ENCODE results near the gene ARHGEF3.
A peak's percentile ranks its signal among the peaks of the same experiment; 100 is the strongest.

ARHGEF3 gene

DNA sequence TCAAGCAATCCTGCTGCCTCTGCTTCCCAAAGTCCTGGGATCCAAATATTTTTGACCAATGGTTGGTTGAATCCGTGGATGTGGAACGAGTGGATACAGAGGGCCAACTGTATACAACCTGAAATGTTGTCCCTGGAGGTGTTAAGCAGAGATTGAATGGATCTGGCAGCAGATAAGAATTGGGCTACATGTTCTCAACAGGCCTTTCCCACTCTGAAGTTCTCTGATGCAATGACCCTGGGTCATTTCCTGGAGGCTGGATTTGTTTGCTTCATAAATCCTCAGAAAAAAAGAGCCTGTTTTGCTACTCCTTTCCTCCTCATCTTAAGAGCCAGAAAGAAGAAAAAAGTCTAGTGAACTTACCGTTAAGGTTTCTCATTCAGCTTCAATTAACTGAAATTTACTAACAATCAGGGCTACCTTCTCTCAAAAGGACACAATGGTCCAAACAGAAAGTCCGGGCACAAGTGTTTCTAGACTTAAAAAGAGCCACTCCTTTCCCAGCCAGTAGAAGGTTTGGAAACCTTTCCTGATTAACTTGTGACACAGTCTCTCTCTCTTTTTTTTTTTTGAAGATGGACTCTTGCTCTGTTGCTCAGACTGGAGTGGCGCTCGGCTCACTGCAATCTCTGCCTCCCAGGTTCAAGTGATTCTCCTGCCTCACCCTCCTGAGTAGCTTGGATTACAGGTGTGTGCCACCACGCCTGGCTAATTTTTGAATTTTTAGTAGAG lies 6.5 kb downstream of the ARHGEF3 start:
- no peak for DNase-seq

- no peak for DNase-seq
Observed at GRCh38 chr3:56792193-56792592, 9.6 kb downstream of the ARHGEF3 start.

DNA sequence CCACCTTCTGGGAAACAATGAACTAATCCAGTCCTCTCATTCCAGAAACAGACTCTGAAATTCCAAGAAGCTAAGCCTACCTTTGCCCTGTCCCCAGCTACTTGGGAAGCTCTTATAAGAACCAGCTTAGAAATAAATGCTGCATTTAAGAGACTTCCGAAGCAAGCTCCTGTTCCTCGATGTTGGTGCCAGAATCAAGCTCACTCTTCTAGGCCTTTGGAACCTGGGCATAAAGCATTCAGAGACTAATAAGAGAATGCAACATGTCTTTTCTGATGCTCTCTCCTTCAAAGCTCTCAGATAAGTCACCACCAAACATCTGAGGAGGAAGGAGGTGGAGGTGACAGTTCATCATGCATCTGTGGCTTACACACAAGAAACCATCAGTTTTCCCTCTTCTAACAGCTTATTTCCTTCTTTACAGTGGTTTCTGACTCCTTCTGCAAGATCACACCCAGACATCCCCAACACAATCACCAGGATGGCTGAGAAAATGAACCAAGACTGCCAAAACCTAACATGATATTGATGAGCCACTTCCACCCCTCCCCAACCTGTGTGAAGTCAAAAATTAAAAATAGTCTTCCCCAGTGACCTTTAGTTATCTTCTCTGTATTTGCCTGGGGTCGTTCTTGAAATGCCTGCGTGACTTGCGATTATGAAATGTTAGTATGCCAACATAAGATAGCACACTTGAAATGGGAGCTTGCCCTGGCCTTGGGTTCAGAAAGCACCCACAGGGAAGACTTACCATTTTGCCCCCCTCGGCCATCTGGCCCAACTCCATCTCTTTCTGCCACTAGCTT lies 11.5 kb downstream of the ARHGEF3 start:
- DNase-seq = no peak

- DNase-seq = no peak
Observed at GRCh38 chr3:56789076-56789475, 12.7 kb downstream of the ARHGEF3 start.

DNA sequence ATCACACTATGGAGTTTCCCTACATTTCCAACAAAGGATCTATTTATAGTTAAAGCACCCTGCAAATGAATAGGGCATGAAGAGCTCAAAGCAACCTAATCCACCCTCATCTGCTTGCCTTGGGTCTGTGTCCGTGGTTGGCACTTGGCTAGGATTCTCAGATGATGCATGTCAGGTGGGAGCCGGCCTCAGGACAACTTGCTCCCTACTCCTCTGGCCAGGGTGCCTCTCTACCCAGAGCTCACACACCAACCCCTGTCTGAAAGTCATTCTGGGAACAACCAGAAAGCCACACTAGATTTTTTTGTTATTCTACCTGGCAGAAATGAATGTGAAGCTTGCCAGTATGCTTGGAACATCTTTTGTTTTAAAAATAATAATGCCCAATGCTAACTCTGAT lies 13.2 kb downstream of the ARHGEF3 start:
- DNase-seq = no peak

GRCh38 chr3:56787784-56788256 lies 13.9 kb downstream of the ARHGEF3 start:
- DNase-seq = peak; percentile 26

- no peak for DNase-seq
Observed at GRCh38 chr3:56787258-56787775, 14.4 kb downstream of the ARHGEF3 start.

- no peak for DNase-seq
Observed at GRCh38 chr3:56785499-56785898, 16.2 kb downstream of the ARHGEF3 start.

- no peak for DNase-seq
Observed at GRCh38 chr3:56784448-56785001, 17.2 kb downstream of the ARHGEF3 start.

DNA sequence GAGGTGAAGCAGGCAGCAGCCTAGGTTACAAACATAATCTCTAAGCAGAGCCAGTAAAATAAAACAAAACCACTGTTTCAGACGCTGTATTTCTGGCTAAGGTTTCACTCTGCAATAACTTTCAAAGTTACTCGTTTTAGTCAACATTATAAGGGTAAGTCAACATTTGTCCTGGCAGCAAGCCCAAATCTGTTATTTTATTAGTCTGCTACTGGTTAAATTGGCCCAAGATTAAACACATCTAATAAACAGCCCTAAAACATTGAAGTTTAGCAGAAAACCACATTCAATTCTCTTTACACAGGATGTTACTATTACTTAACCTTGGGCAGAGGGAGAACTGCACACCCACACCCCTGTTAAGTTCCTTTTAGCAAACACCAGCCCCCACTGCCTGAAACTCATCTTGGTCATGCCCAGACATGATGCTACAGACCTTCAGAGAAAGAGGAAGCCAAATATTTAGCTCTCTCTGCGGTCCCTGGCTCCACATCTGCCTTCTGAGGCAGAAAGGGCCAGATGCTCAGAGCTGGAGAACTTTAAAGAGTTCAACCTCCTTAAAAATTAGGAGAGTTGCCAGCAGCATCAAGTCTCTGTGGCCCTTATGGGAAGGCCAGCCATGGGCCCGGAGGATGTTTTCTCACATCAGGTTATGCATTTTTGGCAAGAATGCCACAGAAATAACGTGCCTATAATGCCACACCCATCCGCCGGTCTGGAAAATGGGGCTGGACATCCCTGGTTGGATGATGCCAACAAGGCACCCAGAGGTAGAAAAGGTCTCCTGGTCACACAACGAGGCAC lies 17.9 kb downstream of the ARHGEF3 start:
- DNase-seq = peak; percentile 81

GRCh38 chr3:56782906-56783305 lies 18.8 kb downstream of the ARHGEF3 start:
- DNase-seq = no peak

- DNase-seq = no peak
Observed at GRCh38 chr3:56782215-56782614, 19.5 kb downstream of the ARHGEF3 start.

- DNase-seq = no peak
Observed at GRCh38 chr3:56781762-56782161, 20.0 kb downstream of the ARHGEF3 start.

DNA sequence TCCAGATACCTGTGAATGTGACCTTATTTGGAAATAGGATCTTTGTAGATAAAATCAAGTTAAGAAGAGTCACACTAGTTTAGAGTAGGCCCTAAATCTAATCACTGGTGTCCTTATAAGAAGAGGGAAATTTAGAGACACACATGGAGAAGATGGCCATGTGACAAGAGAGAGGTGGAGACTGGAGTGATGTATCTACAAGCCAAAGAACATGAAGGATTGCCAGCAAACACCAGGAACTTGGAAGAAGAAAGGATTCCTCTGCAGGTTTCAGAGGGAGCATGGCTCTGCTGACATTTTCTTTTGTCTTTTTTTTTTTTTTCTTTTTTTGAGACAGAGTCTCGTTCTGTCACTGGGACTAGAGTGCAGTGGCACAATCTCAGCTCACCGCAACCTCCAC lies 20.8 kb downstream of the ARHGEF3 start:
- no peak for DNase-seq

- DNase-seq = no peak
Observed at GRCh38 chr3:56778893-56779292, 22.9 kb downstream of the ARHGEF3 start.

DNA sequence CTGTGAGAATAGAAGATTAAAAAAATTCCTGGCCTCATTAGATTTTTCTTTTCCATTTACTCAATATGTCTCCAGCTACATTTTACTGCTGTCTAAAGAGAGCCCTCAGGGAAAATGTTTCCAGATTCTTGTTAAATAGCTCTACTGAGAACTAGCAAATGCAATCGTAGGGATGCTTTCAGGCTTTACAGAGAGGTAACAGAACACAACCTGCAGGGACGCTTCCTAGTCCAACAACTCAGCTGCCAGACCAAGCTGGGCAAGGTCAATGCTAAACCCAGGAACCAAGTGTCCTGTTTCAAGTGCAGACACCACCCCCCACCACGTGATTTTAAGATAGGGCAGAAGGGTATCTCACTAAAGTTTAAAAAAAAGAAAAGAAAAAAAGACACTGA lies 25.2 kb downstream of the ARHGEF3 start:
- no peak for DNase-seq

- DNase-seq = no peak
Observed at GRCh38 chr3:56775838-56776555, 25.8 kb downstream of the ARHGEF3 start.

DNA sequence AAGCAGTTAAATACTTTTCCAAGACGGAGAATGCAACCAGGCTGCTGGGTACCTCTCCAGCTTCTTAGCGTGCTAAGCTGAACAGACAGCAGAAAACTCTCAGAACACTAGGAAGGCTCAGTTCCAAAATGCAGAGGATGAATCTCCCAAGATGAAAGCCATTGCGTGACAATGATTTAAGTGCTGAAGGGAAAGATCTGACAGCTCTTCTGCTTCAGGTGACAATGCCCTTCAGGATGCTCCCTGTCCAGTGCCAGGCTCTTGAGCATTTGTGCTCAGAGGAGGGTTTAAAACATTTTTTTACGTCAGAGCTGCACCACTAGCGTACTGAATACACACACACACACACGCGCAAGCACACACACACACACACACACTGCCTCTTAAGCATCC lies 26.3 kb downstream of the ARHGEF3 start:
- DNase-seq = no peak

GRCh38 chr3:56773986-56774385 lies 27.8 kb downstream of the ARHGEF3 start:
- no peak for DNase-seq

- no peak for DNase-seq
Observed at GRCh38 chr3:56772952-56773938, 28.5 kb downstream of the ARHGEF3 start.

DNA sequence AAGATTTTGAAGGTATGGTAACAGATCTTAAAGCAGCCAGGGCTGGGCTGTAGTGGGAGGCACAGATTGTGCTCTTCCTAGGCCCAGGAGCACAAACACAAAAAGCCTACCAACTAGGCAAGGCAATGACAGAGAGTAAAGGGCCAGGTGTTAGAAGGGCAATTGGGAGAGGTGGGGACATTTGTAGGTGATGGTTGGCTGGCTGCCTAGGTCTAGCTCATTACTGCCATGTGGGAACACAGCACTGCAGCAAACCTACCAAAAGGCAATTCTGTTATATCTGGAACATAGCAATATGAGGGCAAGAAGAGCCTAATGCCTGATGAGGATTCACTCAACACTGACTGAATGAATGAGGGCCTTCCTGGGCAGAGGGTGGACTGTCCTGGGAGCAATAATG lies 30.4 kb downstream of the ARHGEF3 start:
- DNase-seq = no peak

Data from CD4-positive, alpha-beta T cell treated with Interferon gamma for 1 hour (primary cell).